Caco-2 (cell line): ENCODE results near the gene PHEX. TPM values are rescaled to one million over a fixed set of nuclear protein-coding genes. Genes with fewer than 3 reads are reported as not detected.
A peak's percentile ranks its signal among the peaks of the same experiment; 100 is the strongest.

Experiments used
- BruUV-seq: library from RNA; stranded (reverse); fragments of 400-500 nt; replicated peaks from 2 replicates; lab custom pipeline; 2021; lab: Mats Ljungman, UMichigan
- CTCF ChIA-PET: fragments of 300-600 bp; sonication (Branson Sonifier 250); formaldehyde crosslinking; loops from one replicate; lab custom pipeline; 2022; ENCODE audit warnings: antibody characterized with exemption; lab: Charles Lee
- POLR2A ChIA-PET: fragments of 300-600 bp; sonication (Branson Sonifier 250); formaldehyde crosslinking; loops from one replicate; lab custom pipeline; 2022; ENCODE audit warnings: antibody characterized with exemption; lab: Charles Lee
- DNase-seq, 2 experiments: peaks; one replicate each; pipeline versions ENCODE4 v3.0.0 to v3.0.0-alpha.2; 2020 to 2022
- H3K27me3 ChIP-seq: replicated peaks from 2 replicates; pipeline ENCODE4 v1.6.0; 2011; ENCODE audit warnings: low read length; ENCODE audit not compliant: control insufficient read depth, insufficient read depth
- H3K36me3 ChIP-seq: 2 replicates; pipeline ENCODE4 v1.5.1; 2011; ENCODE audit warnings: low read length; ENCODE audit not compliant: control insufficient read depth, insufficient read depth
- H3K4me1 ChIP-seq: fragments of 250-450 bp; sonication (Bioruptor Pico); 2 replicates; pipeline ENCODE4 v1.5.1; 2020; ENCODE audit warnings: mild to moderate bottlenecking
- H3K4me3 ChIP-seq: 2 replicates; pipeline ENCODE4 v1.5.1; 2011; ENCODE audit warnings: low read depth, mild to moderate bottlenecking, control low read depth, low read length
- H3K9me3 ChIP-seq: fragments of 250-450 bp; sonication (Bioruptor Pico); 2 replicates; pipeline ENCODE4 v1.5.1; 2020; ENCODE audit warnings: mild to moderate bottlenecking, moderate library complexity
- H3K27ac Mint-ChIP-seq: one replicate; pipeline ENCODE4 v1.8.0; 2022; ENCODE audit warnings: mixed read lengths; ENCODE audit not compliant: unreplicated experiment
- H3K27me3 Mint-ChIP-seq: one replicate; pipeline ENCODE4 v1.8.0; 2022; ENCODE audit warnings: mixed read lengths; ENCODE audit not compliant: insufficient read depth, unreplicated experiment
- H3K36me3 Mint-ChIP-seq: one replicate; pipeline ENCODE4 v1.8.0; 2022; ENCODE audit warnings: mild to moderate bottlenecking, mixed read lengths; ENCODE audit not compliant: insufficient read depth, unreplicated experiment
- H3K4me1 Mint-ChIP-seq: one replicate; pipeline ENCODE4 v1.8.0; 2022; ENCODE audit warnings: low read depth, mixed read lengths; ENCODE audit not compliant: unreplicated experiment
- H3K4me3 Mint-ChIP-seq: one replicate; pipeline ENCODE4 v1.8.0; 2022; ENCODE audit warnings: mild to moderate bottlenecking, moderate library complexity, mixed read lengths; ENCODE audit not compliant: unreplicated experiment
- H3K9me3 Mint-ChIP-seq: one replicate; pipeline ENCODE4 v1.8.0; 2022; ENCODE audit warnings: mixed read lengths; ENCODE audit not compliant: unreplicated experiment
- CTCF ChIP-seq, 2 experiments: fragments of 200-600 bp in 1 of 2; IDR thresholded peaks; 1 replicate in 1 of 2; 2 replicates in 1 of 2; pipeline versions ENCODE4 v1.5.1 to v1.8.0; 2011 to 2022; ENCODE audit warnings: antibody characterized with exemption in 1 of 2, control low read depth in 1 of 2, inconsistent platforms in 1 of 2, low read depth in 1 of 2, low read length in 1 of 2, mild to moderate bottlenecking in 1 of 2, moderate library complexity in 1 of 2; ENCODE audit not compliant: insufficient read depth in 1 of 2, severe bottlenecking in 1 of 2, unreplicated experiment in 1 of 2
- intact Hi-C: fragments of 100-400 bp; cut with micrococcal nuclease; formaldehyde crosslinking; loops from one replicate; pipeline ENCODE4 v1.10.0; 2022; ENCODE audit not compliant: unreplicated experiment
- total RNA-seq: library from RNA; stranded (reverse); gene quantifications from 2 replicates; pipeline ENCODE4 v1.2.3, GENCODE V29; 2022

PHEX gene
- total RNA-seq, 1 experiment from 2014 or later: 0.75 TPM

- intact Hi-C loops: no loop called here
- Mint-ChIP-seq H3K4me1 (no peaks in the 10 kb centered on the region), H3K4me3 (no peak overlapping the region), H3K27ac (no peak overlapping the region), H3K36me3 (no peaks in the 10 kb centered on the region), H3K27me3 (no peaks in the 10 kb centered on the region), H3K9me3 (no peaks in the 10 kb centered on the region)
- DNase-seq: no peak
- ChIA-PET POLR2A (no interaction called here), CTCF (no interaction called here)
- TF ChIP-seq CTCF (IDR thresholded peaks at IDR 0.05; ENCODE audit: insufficient read depth in 1 of 2, low read depth in 1 of 2, low read length in 1 of 2, severe bottlenecking in 1 of 2, unreplicated experiment in 1 of 2): no peak
- no peaks in the 10 kb centered on the region for H3K27me3 ChIP-seq
- no TSS peak for BruUV-seq
- peaks cover 9% of the 10 kb centered on the region for H3K4me1 ChIP-seq
- no peaks in the 10 kb centered on the region for H3K36me3 ChIP-seq
- no peaks in the 10 kb centered on the region for H3K9me3 ChIP-seq
- H3K4me3 ChIP-seq: no peak overlapping the region
These were observed 73.1 kb downstream of the PHEX start for GRCh38 chrX:22105231-22105630.

- no peaks in the 10 kb centered on the region for H3K9me3 Mint-ChIP-seq
- H3K36me3 Mint-ChIP-seq: no peaks in the 10 kb centered on the region
- intact Hi-C loops: no loop called here
- DNase-seq: no peak
- H3K4me1 Mint-ChIP-seq: no peaks in the 10 kb centered on the region
- Histone ChIP-seq H3K36me3 (no peaks in the 10 kb centered on the region), H3K27me3 (no peaks in the 10 kb centered on the region), H3K9me3 (no peaks in the 10 kb centered on the region), H3K4me1 (peaks cover 17% of the 10 kb centered on the region), H3K4me3 (no peak overlapping the region)
- no peak for TF ChIP-seq CTCF (IDR thresholded peaks at IDR 0.05; ENCODE audit: insufficient read depth in 1 of 2, low read depth in 1 of 2, low read length in 1 of 2, severe bottlenecking in 1 of 2, unreplicated experiment in 1 of 2)
- H3K27me3 Mint-ChIP-seq: no peaks in the 10 kb centered on the region
- CTCF ChIA-PET: no interaction called here
- POLR2A ChIA-PET: no interaction called here
- no peak overlapping the region for H3K4me3 Mint-ChIP-seq
- no TSS peak for BruUV-seq
- H3K27ac Mint-ChIP-seq: no peak overlapping the region
These were observed 73.8 kb downstream of the PHEX start for GRCh38 chrX:22105971-22106370.

- H3K4me3 ChIP-seq: no peak overlapping the region
- no TSS peak for BruUV-seq
- H3K27me3 ChIP-seq: no peaks in the 10 kb centered on the region
- CTCF ChIA-PET: no interaction called here
- peaks cover 22% of the 10 kb centered on the region for H3K4me1 ChIP-seq
- Mint-ChIP-seq H3K9me3 (no peaks in the 10 kb centered on the region), H3K27me3 (no peaks in the 10 kb centered on the region), H3K4me3 (no peak overlapping the region), H3K4me1 (no peaks in the 10 kb centered on the region), H3K27ac (no peak overlapping the region), H3K36me3 (peaks cover 2% of the 10 kb centered on the region)
- no peaks in the 10 kb centered on the region for H3K9me3 ChIP-seq
- peak in 1 of 2 experiments; percentile 27 for DNase-seq
- intact Hi-C loops: no loop called here
- POLR2A ChIA-PET: no interaction called here
- no peaks in the 10 kb centered on the region for H3K36me3 ChIP-seq
- no peak for TF ChIP-seq CTCF (IDR thresholded peaks at IDR 0.05; ENCODE audit: insufficient read depth in 1 of 2, low read depth in 1 of 2, low read length in 1 of 2, severe bottlenecking in 1 of 2, unreplicated experiment in 1 of 2)
These were observed 77.3 kb downstream of the PHEX start for GRCh38 chrX:22109442-22109841.
